ENCODE measurements around the gene ARHGAP26.

- TF ChIP-seq CTCF (IDR thresholded peaks at IDR 0.05) = no peak
- TF ChIP-seq POLR2A (IDR thresholded peaks at IDR 0.05) = no peak
- TF ChIP-seq EP300 (IDR thresholded peaks at IDR 0.05) = no peak
Measured at GRCh38 chr5:142779163-142779840, 9.1 kb downstream of the ARHGAP26 start.
